Measurements from ENCODE around the gene SNCB.

DNA sequence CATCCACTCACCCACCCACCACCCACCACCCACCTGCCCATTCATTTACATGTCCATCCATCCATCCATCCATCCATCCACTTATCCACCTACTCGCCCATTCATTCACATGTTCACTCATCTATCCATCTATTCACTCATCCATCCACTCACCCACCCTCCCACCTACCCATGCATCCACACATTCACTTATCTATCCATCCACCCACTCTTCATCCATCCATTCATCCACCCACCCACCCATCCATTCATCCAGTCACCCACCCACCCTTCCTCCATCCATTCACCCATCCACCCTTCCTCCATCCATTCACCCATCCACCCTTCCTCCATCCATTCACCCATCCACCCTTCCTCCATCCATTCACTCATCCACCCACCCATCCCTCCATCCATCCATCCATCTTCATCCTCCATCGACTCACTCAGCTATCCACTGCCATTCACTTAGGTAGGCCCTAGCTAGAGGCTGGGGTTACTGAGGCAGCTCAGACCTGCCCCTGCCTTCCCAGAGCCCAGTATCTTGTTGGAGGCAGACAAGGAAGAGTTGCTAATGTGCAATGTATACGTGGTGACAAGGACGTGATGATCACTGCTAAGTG, 29.6 kb upstream of the SNCB start:
- TF ChIP-seq, protein P1, sequence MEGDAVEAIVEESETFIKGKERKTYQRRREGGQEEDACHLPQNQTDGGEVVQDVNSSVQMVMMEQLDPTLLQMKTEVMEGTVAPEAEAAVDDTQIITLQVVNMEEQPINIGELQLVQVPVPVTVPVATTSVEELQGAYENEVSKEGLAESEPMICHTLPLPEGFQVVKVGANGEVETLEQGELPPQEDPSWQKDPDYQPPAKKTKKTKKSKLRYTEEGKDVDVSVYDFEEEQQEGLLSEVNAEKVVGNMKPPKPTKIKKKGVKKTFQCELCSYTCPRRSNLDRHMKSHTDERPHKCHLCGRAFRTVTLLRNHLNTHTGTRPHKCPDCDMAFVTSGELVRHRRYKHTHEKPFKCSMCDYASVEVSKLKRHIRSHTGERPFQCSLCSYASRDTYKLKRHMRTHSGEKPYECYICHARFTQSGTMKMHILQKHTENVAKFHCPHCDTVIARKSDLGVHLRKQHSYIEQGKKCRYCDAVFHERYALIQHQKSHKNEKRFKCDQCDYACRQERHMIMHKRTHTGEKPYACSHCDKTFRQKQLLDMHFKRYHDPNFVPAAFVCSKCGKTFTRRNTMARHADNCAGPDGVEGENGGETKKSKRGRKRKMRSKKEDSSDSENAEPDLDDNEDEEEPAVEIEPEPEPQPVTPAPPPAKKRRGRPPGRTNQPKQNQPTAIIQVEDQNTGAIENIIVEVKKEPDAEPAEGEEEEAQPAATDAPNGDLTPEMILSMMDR (IDR thresholded peaks at IDR 0.05), result no peak
- TF ChIP-seq ZFX (IDR thresholded peaks at IDR 0.05; ENCODE audit: borderline replicate concordance), result no peak

Data from 22Rv1 (cell line).